NT2/D1 (cell line): ENCODE data around the gene GOLGA8B.
"Not testable (repeated sequence)": the region's sequence is repeated elsewhere in the genome, so short reads cannot be mapped to it uniquely, and the experiment has no call there.

Experiments used
- DNase-seq: peaks from one replicate; pipeline ENCODE4 v3.0.0-alpha.2; 2011; ENCODE audit warnings: low read depth, low spot score
- H3K27me3 ChIP-seq: 2 replicates; pipeline ENCODE4 v1.6.0; 2011; ENCODE audit warnings: mild to moderate bottlenecking; ENCODE audit not compliant: insufficient read length, insufficient read depth
- H3K36me3 ChIP-seq: 2 replicates; pipeline ENCODE4 v1.6.1; 2011; ENCODE audit warnings: mild to moderate bottlenecking, low read length, mixed read lengths; ENCODE audit not compliant: insufficient read depth, insufficient read length
- H3K4me1 ChIP-seq: 2 replicates; pipeline ENCODE4 v1.5.1; 2011; ENCODE audit not compliant: insufficient read depth, insufficient read length
- H3K4me3 ChIP-seq: 2 replicates; pipeline ENCODE4 v1.5.1; 2011; ENCODE audit warnings: low read depth; ENCODE audit not compliant: insufficient read length
- H3K9ac ChIP-seq: 2 replicates; pipeline ENCODE4 v1.6.0; 2011; ENCODE audit warnings: low read depth; ENCODE audit not compliant: insufficient read length
- H3K9me3 ChIP-seq: 2 replicates; pipeline ENCODE4 v1.5.1; 2011; ENCODE audit warnings: mild to moderate bottlenecking, low read length; ENCODE audit not compliant: insufficient read depth
- SUZ12 ChIP-seq: IDR thresholded peaks from 2 replicates; pipeline ENCODE4 v1.6.1; 2011; ENCODE audit not compliant: insufficient read length, insufficient read depth; ENCODE audit errors: extremely low read depth
- YY1 ChIP-seq: IDR thresholded peaks from 2 replicates; pipeline ENCODE4 v1.6.1; 2011; ENCODE audit not compliant: insufficient read length, insufficient read depth
- ZNF274 ChIP-seq: IDR thresholded peaks from 2 replicates; pipeline ENCODE4 v1.6.1; 2011; ENCODE audit warnings: mild to moderate bottlenecking, low read depth, low read length

Gene GOLGA8B, protein sequence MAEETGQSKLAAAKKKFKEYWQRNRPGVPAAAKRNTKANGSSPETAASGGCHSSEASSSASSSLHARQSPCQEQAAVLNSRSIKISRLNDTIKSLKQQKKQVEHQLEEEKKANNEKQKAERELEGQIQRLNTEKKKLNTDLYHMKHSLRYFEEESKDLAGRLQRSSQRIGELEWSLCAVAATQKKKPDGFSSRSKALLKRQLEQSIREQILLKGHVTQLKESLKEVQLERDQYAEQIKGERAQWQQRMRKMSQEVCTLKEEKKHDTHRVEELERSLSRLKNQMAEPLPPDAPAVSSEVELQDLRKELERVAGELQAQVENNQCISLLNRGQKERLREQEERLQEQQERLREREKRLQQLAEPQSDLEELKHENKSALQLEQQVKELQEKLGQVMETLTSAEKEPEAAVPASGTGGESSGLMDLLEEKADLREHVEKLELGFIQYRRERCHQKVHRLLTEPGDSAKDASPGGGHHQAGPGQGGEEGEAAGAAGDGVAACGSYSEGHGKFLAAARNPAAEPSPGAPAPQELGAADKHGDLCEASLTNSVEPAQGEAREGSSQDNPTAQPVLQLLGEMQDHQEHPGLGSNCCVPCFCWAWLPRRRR

DNA sequence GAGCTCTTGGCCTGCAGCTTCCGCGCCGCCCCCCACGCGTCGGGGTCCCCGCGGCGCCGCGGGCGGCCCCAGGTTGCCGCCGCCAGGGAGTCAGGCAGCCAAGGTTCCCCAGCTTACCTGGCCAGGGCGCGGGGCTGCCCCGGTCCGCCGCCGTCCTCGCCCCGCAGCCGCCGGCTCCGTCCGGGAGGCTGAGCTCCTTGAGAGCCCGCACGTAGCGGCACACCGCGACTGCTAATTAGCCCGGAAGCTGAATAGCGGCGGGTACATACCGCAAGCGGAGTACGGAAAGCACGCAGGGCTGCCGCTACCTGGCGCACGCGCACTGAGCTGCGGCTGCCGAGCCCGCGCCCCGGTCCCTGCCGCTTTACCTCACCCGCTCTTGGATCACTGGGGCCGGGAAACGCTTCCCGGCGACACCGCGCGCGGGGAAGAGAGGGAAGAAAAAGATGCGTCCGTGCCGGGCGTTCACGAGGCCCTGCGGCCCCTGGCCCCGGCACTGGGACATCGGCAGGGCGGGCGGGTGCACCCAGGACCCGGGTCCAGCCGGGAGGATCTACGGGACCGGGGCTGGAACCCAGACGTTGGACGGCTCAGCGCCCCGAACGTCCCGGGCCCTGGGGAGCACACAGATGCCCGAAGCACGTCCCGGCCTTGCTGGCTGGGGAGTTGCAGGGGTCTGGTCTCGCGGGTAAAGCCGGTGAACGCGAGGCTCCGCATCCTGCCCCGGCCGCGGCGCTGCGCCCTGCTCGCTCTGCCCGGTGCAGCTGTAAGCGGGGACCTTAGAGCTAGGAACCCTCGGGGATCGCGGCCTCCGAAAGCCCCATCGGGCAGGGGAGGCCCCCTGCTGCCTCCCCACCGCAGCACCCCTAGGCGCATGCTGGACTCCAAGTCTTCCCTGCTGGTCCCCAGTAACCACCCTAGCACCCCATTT is at the start of gene GOLGA8B:
TSS of gene GOLGA8B (minus strand) at position 253 of the 931 bp plus-strand sequence. CDS start 47,739 bp downstream, outside the sequence.
- TF ChIP-seq YY1 = no peak
- no peak for TF ChIP-seq SUZ12
- TF ChIP-seq ZNF274 = no peak
- peak within 1 kb of the TSS; percentile 88 for H3K9ac ChIP-seq
- no peaks in the 10 kb centered on the region for H3K9me3 ChIP-seq
- H3K36me3 ChIP-seq = no peaks in the 10 kb centered on the region
- peaks cover 15% of the 10 kb centered on the region for H3K27me3 ChIP-seq
- DNase-seq = peak; percentile 55
- no peaks in the 10 kb centered on the region for H3K4me1 ChIP-seq
- peak within 1 kb of the TSS; percentile 70 for H3K4me3 ChIP-seq

DNA sequence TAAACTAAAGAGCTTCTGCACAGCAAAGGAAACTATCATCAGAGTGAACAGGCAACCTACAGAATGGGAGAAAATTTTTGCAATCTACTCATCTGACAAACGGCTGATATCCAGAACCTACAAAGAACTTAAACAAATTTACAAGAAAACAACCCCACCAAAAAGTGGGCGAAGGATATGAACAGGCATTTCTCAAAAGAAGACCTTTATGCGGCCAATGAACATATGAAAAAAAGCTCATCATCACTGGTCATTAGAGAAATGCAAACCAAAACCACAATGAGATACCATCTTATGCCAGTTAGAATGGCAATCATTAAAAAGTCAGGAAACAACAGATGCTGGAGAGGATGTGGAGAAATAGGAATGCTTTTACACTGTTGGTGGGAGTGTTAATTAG is 49.7 kb upstream of the GOLGA8B start:
- DNase-seq, H3K9me3 ChIP-seq, H3K27me3 ChIP-seq, H3K4me1 ChIP-seq, H3K9ac ChIP-seq, H3K36me3 ChIP-seq, H3K4me3 ChIP-seq: not testable (repeated sequence)

- H3K9ac ChIP-seq = no peak overlapping the region
- no peaks in the 10 kb centered on the region for H3K27me3 ChIP-seq
- H3K9me3 ChIP-seq = no peaks in the 10 kb centered on the region
- TF ChIP-seq YY1 (no peak), SUZ12 (no peak), ZNF274 (no peak)
- H3K4me3 ChIP-seq = no peak overlapping the region
- H3K4me1 ChIP-seq = no peaks in the 10 kb centered on the region
- H3K36me3 ChIP-seq = no peaks in the 10 kb centered on the region
- no peak for DNase-seq
Measured at GRCh38 chr15:34628577-34629152, 45.2 kb upstream of the GOLGA8B start.

GRCh38 chr15:34625007-34625406 is 41.6 kb upstream of the GOLGA8B start:
- TF ChIP-seq SUZ12 (no peak), ZNF274 (no peak), YY1 (no peak)
- DNase-seq = no peak
- H3K36me3 ChIP-seq = no peaks in the 10 kb centered on the region
- no peak overlapping the region for H3K9ac ChIP-seq
- H3K9me3 ChIP-seq = no peaks in the 10 kb centered on the region
- H3K27me3 ChIP-seq = no peaks in the 10 kb centered on the region
- H3K4me3 ChIP-seq = no peak overlapping the region
- H3K4me1 ChIP-seq = no peaks in the 10 kb centered on the region

DNA sequence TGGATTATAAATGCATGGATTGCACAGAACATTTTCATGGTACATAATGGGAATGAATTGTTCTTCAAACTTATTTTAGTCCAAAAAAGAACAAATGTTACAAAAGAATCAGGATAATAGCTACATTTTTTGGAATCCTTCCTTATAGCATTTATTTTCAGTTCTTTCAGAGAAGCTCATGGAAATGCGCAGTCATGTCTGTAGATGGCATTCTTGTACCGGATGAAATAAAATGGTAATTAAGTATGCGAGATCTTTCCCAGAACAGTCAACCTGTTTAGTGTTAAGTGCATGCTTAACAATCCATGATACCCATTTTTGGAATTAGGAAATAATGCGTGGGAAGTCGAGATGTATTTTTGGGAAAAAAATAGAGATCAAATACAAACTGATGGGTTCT is 38.2 kb upstream of the GOLGA8B start:
- H3K4me3 ChIP-seq = no peak overlapping the region
- H3K27me3 ChIP-seq = no peaks in the 10 kb centered on the region
- no peaks in the 10 kb centered on the region for H3K4me1 ChIP-seq
- H3K36me3 ChIP-seq = no peaks in the 10 kb centered on the region
- no peaks in the 10 kb centered on the region for H3K9me3 ChIP-seq
- DNase-seq = no peak
- TF ChIP-seq SUZ12 = no peak
- TF ChIP-seq ZNF274 = no peak
- no peak for TF ChIP-seq YY1
- no peak overlapping the region for H3K9ac ChIP-seq

GRCh38 chr15:34620814-34621213 is 37.4 kb upstream of the GOLGA8B start:
- H3K4me1 ChIP-seq = no peaks in the 10 kb centered on the region
- no peak for DNase-seq

GRCh38 chr15:34620142-34620541 is 36.7 kb upstream of the GOLGA8B start:
- H3K4me1 ChIP-seq = no peaks in the 10 kb centered on the region
- DNase-seq = no peak
- H3K4me3 ChIP-seq = no peak overlapping the region
- H3K9me3 ChIP-seq = no peaks in the 10 kb centered on the region
- H3K27me3 ChIP-seq = no peaks in the 10 kb centered on the region
- H3K9ac ChIP-seq = no peak overlapping the region
- H3K36me3 ChIP-seq = no peaks in the 10 kb centered on the region
- TF ChIP-seq YY1 (no peak), ZNF274 (no peak), SUZ12 (no peak)

More at GRCh38 chr15:34620814-34621213, 37.4 kb upstream of the GOLGA8B start:
- no peak overlapping the region for H3K4me3 ChIP-seq
- no peak overlapping the region for H3K9ac ChIP-seq
- no peaks in the 10 kb centered on the region for H3K36me3 ChIP-seq
- H3K27me3 ChIP-seq = no peaks in the 10 kb centered on the region
- no peak for TF ChIP-seq SUZ12
- TF ChIP-seq ZNF274 = no peak
- no peak for TF ChIP-seq YY1
- no peaks in the 10 kb centered on the region for H3K9me3 ChIP-seq
